Gastroesophageal sphincter (tissue), 4 donors: ENCODE results near the gene KLHDC1. TPM values are rescaled to one million over a fixed set of nuclear protein-coding genes. Genes with fewer than 3 reads are reported as not detected.
A peak's percentile ranks its signal among the peaks of the same experiment; 100 is the strongest.
"Not testable (repeated sequence)": the region's sequence is repeated elsewhere in the genome, so short reads cannot be mapped to it uniquely, and the experiment has no call there.

Experiments used
- ATAC-seq: fragments of 150-250 bp; one replicate; pipeline ENCODE4 v1.9.1; 2016; ENCODE audit warnings: mild to moderate bottlenecking, moderate library complexity
- H3K27ac ChIP-seq, 4 donors: fragments of 200-600 bp; sonication (generic) in 3 of 4; 1 replicate in 3 of 4; 2 replicates in 1 of 4; pipeline ENCODE4 v1.5.1; 2016 to 2019
- H3K27me3 ChIP-seq: fragments of 200-600 bp; sonication (generic); one replicate; pipeline ENCODE4 v1.5.1; 2019
- H3K36me3 ChIP-seq, 2 donors: fragments of 200-600 bp; sonication (generic); one replicate each; pipeline ENCODE4 v1.5.1; 2019; ENCODE audit warnings: control low read depth in 1 of 2
- H3K4me1 ChIP-seq, 3 donors: fragments of 200-600 bp; sonication (generic); 1 replicate in 2 of 3; 2 replicates in 1 of 3; pipeline ENCODE4 v1.5.1; 2016 to 2019; ENCODE audit warnings: control low read depth in 2 of 3
- H3K4me3 ChIP-seq, 2 donors: fragments of 200-600 bp; sonication (generic); one replicate each; pipeline ENCODE4 v1.5.1; 2019; ENCODE audit warnings: mild to moderate bottlenecking in 1 of 2, moderate library complexity in 1 of 2
- H3K9me3 ChIP-seq, 3 donors: fragments of 200-600 bp; sonication (generic); one replicate each; pipeline ENCODE4 v1.5.1; 2017 to 2019; ENCODE audit warnings: control low read depth in 2 of 3
- EP300 ChIP-seq: sonication (generic); formaldehyde crosslinking; IDR thresholded peaks from one replicate; pipeline ENCODE4 v1.6.1; 2017; ENCODE audit warnings: antibody characterized with exemption, mild to moderate bottlenecking
- POLR2A ChIP-seq, 2 donors: fragments of 450-650 bp; IDR thresholded peaks; one replicate each; pipeline ENCODE4 v1.6.1; 2017; ENCODE audit warnings: antibody characterized with exemption in 2 of 2, mild to moderate bottlenecking in 2 of 2, moderate library complexity in 1 of 2
- POLR2AphosphoS5 ChIP-seq: sonication (generic); formaldehyde crosslinking; IDR thresholded peaks from one replicate; pipeline ENCODE4 v1.6.1; 2017; ENCODE audit warnings: antibody characterized with exemption
- WGBS, 2 donors: methylation state at CpG; one replicate each; pipeline ENCODE4 v1.1.5; 2018; ENCODE audit warnings: low coverage in 1 of 2; 5-methylcytosine and 5-hydroxymethylcytosine counted together
- total RNA-seq, 4 donors: library from RNA; depleted of rRNA; stranded (reverse); fragments of >200 nt; gene quantifications; one replicate each; pipeline ENCODE4 v1.1.0, GENCODE V29; 2016
- TF ChIP-seq, protein P1 (sequence below), 4 experiments: fragments of 200-600 bp in 2 of 4; fragments of 450-650 bp in 2 of 4; sonication (generic) in 1 of 4; IDR thresholded peaks; one replicate each; pipeline ENCODE4 v1.5.1; 2017 to 2019; ENCODE audit warnings: antibody characterized with exemption in 4 of 4, mild to moderate bottlenecking in 2 of 4, moderate library complexity in 2 of 4

The KLHDC1 gene, protein sequence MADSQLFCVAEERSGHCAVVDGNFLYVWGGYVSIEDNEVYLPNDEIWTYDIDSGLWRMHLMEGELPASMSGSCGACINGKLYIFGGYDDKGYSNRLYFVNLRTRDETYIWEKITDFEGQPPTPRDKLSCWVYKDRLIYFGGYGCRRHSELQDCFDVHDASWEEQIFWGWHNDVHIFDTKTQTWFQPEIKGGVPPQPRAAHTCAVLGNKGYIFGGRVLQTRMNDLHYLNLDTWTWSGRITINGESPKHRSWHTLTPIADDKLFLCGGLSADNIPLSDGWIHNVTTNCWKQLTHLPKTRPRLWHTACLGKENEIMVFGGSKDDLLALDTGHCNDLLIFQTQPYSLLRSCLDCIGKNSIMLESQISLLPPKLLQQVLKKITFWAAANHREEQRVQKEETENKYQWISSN
- total RNA-seq: 10 to 100 TPM in 2 of 4 donors, 1 to 10 TPM in 2; 7.3 to 14.3 (median 10.5) TPM

DNA sequence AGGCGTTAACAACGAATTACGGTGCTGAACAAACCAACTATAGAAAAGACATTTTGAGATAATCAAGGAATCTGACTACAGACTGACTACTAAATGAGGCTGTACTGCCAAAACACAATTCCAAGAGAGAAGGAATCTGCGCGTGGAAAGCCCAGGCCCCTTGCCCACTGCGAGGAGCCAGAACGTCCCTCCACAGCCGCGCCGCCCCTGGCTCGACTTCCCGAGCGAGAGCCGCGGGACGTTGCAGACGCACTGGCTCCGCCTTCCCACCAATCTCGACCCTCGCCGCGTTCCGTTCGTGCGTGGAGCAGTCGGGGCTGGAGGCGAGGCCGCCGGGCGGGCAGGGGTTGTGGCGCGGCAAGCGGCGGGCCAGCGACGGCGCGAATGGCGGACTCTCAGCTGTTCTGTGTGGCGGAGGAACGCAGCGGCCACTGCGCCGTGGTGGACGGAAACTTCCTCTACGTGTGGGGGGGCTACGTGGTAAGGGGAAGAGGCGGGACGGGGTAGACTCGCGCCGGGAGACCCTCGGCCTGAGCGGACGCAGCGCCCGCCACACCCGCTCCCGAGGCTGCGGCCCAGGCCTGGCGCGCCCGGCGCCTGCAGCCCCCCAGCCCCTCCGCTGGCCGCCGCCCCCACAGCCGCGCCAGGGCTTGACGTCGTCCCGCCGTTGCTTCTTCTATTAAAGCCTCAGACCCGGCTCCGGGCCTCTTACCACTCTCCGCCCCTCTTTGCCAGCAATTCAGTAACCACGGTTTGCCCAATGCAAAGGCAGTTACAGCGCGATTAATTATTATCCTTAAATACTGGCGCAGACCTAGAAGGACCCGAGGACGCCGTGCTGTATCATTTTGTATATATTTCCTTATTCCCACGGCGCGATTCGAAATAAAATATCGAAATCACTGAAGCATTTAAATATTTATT is at the start of gene KLHDC1:
TSS of gene KLHDC1 (plus strand) at position 310 of the 924 bp plus-strand sequence. CDS start at position 385, 75 bp downstream.
- no peaks in the 10 kb centered on the region for H3K36me3 ChIP-seq
- H3K27me3 ChIP-seq: no peaks in the 10 kb centered on the region
- peak within 1 kb of the TSS; percentile 90 to 99 (median 94) for H3K27ac ChIP-seq
- no peaks in the 10 kb centered on the region for H3K9me3 ChIP-seq
- peak within 1 kb of the TSS; percentile 58 to 84 for H3K4me3 ChIP-seq
- ATAC-seq: peak; percentile 94
- WGBS, 2 donors: 0 to 1% methylated on average over 25 to 31 of the region's 88 CpGs
- TF ChIP-seq POLR2A (IDR thresholded peaks at IDR 0.05): peak; percentile 97
- no peak for TF ChIP-seq EP300
- TF ChIP-seq POLR2AphosphoS5: peak; percentile 99
- TF ChIP-seq, protein P1, sequence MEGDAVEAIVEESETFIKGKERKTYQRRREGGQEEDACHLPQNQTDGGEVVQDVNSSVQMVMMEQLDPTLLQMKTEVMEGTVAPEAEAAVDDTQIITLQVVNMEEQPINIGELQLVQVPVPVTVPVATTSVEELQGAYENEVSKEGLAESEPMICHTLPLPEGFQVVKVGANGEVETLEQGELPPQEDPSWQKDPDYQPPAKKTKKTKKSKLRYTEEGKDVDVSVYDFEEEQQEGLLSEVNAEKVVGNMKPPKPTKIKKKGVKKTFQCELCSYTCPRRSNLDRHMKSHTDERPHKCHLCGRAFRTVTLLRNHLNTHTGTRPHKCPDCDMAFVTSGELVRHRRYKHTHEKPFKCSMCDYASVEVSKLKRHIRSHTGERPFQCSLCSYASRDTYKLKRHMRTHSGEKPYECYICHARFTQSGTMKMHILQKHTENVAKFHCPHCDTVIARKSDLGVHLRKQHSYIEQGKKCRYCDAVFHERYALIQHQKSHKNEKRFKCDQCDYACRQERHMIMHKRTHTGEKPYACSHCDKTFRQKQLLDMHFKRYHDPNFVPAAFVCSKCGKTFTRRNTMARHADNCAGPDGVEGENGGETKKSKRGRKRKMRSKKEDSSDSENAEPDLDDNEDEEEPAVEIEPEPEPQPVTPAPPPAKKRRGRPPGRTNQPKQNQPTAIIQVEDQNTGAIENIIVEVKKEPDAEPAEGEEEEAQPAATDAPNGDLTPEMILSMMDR (IDR thresholded peaks at IDR 0.05): peak in 1 of 4 experiments; percentile 20
- peaks cover 0 to 30% (median 7%) of the 10 kb centered on the region in 3 donors for H3K4me1 ChIP-seq

DNA sequence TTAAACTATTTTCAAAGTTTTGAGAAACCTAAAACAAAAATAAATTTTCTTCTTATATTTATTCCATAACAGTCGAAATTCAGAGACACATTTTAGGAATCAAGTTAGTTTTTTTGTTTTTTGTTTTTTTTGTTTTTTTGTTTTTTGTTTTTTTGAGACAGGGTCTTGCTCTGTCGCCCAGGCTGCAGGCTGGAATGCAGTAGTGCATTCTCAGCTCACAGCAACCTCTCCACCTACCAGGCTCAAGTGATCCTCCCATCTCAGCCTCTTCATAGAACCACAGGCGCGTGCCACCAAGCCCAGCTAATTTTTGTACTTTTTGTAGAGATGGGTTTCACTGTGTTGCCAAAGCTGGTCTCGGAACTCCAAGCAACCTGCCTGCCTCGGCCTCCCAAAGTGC is 39.4 kb upstream of the KLHDC1 start:
- WGBS, 2 donors: 96% methylated on average over 4 to 6 of the region's 6 CpGs
- ATAC-seq: no peak

DNA sequence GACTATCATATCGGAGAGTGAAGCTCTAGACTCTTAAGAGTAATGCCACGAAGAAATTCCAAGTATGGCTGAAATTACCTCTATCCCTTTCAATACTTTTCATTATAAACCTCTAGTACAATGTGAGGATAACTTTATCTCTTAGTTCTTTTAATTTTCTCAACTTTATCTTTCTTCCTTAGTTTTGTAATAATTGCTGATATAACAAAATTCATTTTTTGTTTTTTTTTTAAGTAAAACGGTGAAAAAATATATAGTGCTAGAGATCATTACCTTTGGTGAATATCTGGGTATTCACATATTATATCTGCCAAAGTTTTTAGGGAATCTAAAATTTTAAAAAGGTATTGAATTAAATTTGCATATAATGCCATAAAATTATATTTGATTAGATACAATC is 38.4 kb upstream of the KLHDC1 start:
- no peak overlapping the region for H3K4me3 ChIP-seq
- TF ChIP-seq POLR2AphosphoS5 (no peak), POLR2A (IDR thresholded peaks at IDR 0.05) (no peak)
- H3K36me3 ChIP-seq: no peaks in the 10 kb centered on the region
- H3K4me1 ChIP-seq: no peaks in the 10 kb centered on the region
- no peaks in the 10 kb centered on the region for H3K27me3 ChIP-seq
- WGBS, 2 donors: 92 to 94% methylated on average over 3 of the region's 3 CpGs
- H3K9me3 ChIP-seq: no peaks in the 10 kb centered on the region
- no peak for ATAC-seq
- H3K27ac ChIP-seq: no peak overlapping the region

More for the DNA sequence above, 39.4 kb upstream of the KLHDC1 start:
- Histone ChIP-seq H3K9me3 (no peaks in the 10 kb centered on the region), H3K4me3 (no peak overlapping the region), H3K4me1 (no peaks in the 10 kb centered on the region), H3K36me3 (no peaks in the 10 kb centered on the region), H3K27me3 (no peaks in the 10 kb centered on the region), H3K27ac (no peak overlapping the region)
- TF ChIP-seq POLR2AphosphoS5 (no peak), EP300 (no peak), POLR2A (IDR thresholded peaks at IDR 0.05) (no peak)
- TF ChIP-seq, protein P1 (IDR thresholded peaks at IDR 0.05): no peak

DNA sequence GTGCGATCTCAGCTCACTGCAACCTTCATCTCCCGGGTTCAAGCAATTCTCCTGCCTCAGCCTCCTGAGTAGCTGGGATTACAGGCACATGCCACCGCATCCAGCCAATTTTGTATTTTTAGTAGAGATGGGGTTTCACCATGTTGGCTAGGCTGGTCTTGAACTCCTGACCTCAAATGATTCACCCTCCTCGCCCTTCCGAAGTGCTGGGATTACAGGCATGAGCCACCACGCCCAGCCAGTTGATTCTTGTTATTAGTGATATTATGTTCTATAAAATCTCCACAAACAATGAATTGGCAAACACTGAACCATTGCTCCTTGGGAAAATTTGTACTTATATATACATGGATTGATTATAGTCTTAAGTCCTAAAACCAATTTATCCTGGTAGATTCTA is 35.4 kb upstream of the KLHDC1 start:
- H3K4me3 ChIP-seq, H3K27ac ChIP-seq, ATAC-seq, H3K4me1 ChIP-seq, H3K36me3 ChIP-seq, H3K9me3 ChIP-seq, H3K27me3 ChIP-seq: not testable (repeated sequence)
- 93 to 98% methylated on average over 5 to 6 of the region's 6 CpGs for WGBS, 2 donors

DNA sequence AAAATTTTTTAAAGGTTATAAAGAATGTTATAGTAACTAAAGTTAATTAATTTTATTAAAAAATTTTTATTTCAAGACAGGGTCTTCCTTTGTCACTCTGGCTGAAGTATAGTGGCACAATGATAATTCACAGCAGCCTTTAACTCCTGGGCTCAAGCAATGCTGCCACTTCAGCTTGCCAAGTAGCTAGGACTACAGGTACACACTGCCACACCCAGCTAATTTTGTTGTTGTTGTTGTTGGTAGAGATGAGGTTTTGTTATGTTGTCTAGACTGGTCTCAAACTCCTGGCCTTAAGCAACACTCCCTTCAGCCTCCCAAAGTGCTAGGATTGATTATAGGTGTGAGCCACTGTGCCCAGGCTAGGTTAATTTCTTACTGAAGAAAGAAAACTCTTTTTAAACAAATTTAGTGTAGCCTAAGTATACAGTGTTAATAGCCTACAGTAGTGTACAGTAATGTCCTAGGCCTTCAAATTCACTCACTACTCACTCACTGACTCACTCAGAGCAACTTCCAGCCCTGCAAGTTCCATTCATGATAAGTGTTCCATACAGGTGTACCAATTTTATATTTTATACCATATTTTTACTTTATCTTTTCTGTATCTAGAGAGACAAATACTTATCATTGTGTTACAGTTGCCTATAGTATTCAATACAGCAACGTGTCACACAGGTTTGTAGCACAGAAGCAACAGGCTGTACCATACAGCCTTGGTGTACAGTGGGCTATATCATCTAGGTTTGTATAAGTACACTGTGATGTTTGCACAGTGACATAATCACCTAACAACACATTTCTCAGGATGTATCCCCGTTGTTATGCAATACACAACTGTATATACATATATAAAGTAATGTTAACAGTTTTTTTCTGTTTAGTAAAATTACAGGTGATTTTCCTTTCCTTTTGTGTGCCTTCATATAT is 33.1 kb upstream of the KLHDC1 start:
- no peak overlapping the region for H3K4me3 ChIP-seq
- H3K27me3 ChIP-seq: no peaks in the 10 kb centered on the region
- H3K36me3 ChIP-seq: no peaks in the 10 kb centered on the region
- H3K9me3 ChIP-seq: no peaks in the 10 kb centered on the region
- no peak overlapping the region for H3K27ac ChIP-seq
- 77 to 94% methylated on average over 2 of the region's 2 CpGs for WGBS, 2 donors
- ATAC-seq: no peak
- no peaks in the 10 kb centered on the region for H3K4me1 ChIP-seq
- TF ChIP-seq, protein P1 (IDR thresholded peaks at IDR 0.05): no peak
- TF ChIP-seq POLR2A (IDR thresholded peaks at IDR 0.05): no peak
- TF ChIP-seq POLR2AphosphoS5: no peak
- no peak for TF ChIP-seq EP300
